Airway epithelial cell (primary cell): ENCODE results near the gene NELFE. TPM values are rescaled to one million over a fixed set of nuclear protein-coding genes. Genes with fewer than 3 reads are reported as not detected.

Experiments
- total RNA-seq: library from RNA; depleted of rRNA; stranded (reverse); fragments of >200 nt; gene quantifications from 2 replicates; pipeline ENCODE4 v1.2.3, GENCODE V29; 2015

Gene NELFE
- 77.9 and 106 TPM in 2 replicates for total RNA-seq

DNA sequence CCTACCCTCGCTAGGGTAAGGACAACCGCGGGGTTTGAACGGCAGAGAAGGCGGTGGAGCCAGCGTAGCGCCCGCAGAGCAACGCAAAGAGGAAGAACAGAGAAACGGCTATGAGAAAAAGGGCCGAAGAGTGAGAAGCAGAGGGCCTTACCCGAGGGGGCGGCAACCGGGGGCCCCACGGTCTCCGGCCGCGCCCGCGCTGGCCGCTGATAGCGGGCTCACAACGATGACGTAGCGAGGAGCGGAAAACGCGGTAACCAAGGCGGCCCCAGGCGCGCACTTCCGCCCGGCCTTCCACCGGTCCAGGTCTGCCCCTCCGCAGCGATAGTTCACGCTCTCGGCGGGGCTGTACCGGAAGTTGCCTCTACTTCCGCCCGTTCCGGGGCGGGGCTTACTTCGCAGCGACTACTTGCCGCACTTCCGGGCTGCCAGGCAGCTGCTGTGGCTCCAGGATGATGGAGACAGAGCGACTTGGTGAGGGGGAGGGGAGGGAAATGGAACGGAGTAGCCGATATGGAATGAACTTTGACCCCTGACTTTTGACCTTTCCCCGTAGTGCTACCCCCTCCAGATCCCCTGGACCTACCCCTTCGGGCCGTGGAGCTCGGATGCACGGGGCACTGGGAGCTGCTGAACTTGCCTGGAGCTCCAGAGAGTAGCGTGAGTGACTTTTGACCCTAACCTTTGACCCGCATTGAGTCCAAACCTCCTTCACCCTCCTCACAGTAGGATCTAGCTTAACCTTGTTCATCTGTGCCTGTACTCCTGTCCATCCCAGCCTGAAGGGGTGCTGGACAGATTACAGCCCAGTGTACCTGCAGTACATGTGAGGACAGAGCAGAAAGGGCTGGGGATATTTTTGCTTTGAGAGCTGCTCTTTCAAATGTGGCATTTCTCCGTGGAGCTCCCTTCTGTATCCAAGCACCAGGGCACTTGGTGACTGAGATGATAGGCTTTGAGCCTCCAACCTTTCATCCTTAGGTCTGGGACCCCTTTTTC, at the start of gene NELFE, which contains the start of gene SKIC2:
Gene NELFE (minus strand): TSS at position 231 of the 999 bp plus-strand sequence. CDS start 525 bp downstream, outside the sequence.
Gene SKIC2 (plus strand): TSS at position 435 of the 999 bp plus-strand sequence. CDS start 18 bp downstream, at position 453.

GRCh38 chr6:31981744-31982143, 23.0 kb upstream of the NELFE start, which contains the start of gene C4A:
Gene C4A, plus strand, starts transcription at chr6:31982057. Its CDS starts 51 bp downstream, at chr6:31982108.

DNA sequence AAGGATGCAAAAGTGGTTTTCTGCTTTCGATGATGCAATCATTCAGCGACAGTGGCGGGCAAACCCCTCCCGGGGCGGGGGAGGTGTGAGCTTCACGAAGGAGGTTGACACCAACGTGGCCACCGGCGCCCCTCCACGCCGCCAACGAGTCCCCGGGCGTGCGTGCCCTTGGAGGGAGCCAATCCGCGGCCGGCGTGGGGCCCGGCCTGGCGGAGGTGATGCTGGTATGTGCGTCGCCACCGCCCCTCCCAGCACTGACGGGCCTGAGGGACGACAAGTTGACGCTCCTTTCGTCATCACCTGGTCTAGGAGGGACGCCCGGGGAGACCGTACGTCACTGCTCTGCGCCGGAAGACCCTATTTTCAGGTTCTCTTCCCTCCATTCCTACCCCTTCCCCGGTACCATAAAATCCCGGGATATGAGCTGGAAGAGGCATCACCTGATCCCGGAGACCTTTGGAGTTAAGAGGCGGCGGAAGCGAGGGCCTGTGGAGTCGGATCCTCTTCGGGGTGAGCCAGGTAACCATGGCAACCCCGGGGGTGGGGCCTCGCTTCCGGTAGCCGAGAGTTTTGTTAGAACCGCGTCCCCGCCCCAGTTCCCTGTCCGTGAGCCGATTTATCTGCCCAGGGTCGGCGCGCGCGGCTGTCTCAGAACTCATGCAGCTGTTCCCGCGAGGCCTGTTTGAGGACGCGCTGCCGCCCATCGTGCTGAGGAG, 13.4 kb upstream of the NELFE start, which contains the start of gene DXO:
Gene DXO (minus strand): TSS at position 146 of the 716 bp plus-strand sequence. CDS start 463 bp downstream, outside the sequence.

GRCh38 chr6:31945507-31946369, 13.0 kb downstream of the NELFE start, which contains the start of gene CFB:
Gene CFB, plus strand, starts transcription at chr6:31946095. Its CDS starts 127 bp downstream, at chr6:31946222.

DNA sequence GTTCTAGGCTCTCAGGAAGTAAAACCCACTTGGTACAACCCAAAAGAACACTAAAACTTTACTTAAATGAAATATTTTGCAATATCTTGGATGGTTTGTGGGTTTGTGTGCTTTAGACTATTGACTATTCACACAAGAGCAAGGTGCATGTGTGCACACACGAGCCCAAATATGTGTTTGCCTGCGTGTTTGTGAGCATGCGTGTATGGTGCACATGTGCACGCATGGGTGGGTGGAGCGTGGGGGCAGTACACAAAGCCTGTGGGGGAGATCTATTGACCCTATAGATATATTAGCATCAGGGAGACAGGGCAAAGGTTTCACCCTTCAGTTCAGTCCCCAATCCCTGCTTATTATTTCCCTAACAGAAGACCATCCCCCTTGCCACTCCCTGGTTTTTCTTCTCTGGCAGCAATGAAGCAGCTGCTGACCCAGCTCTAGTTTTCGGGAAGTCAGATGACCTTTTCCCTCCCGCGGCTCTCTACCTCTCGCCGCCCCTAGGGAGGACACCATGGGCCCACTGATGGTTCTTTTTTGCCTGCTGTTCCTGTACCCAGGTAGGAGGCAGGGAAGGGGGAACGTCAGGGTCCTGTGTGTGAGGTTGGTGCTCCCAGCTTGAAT, 31.4 kb downstream of the NELFE start, which contains the start of gene C2:
Gene C2 (plus strand): TSS at position 476 of the 621 bp plus-strand sequence. CDS start 36 bp downstream, at position 512.

Other genes starting within 250 kb of the NELFE start
- gene LY6G6D, start 243.6 kb downstream of the NELFE start, total RNA-seq = not detected in 2 replicates
- gene LY6G6C, start 237.2 kb downstream of the NELFE start, total RNA-seq = 1.5 and 3.7 TPM in 2 replicates
- 0.49 TPM in 1 of 2 replicates, not detected in the other for gene MPIG6B, start 235.6 kb downstream of the NELFE start, total RNA-seq
- gene DDAH2, start 229.7 kb downstream of the NELFE start, total RNA-seq = 28.1 and 43.2 TPM in 2 replicates
- gene CLIC1, start 222.4 kb downstream of the NELFE start, total RNA-seq = 445 and 657 TPM in 2 replicates
- 10.5 and 12.6 TPM in 2 replicates for gene MSH5, start 219.0 kb downstream of the NELFE start, total RNA-seq
- 0.63 and 2.0 TPM in 2 replicates for gene SAPCD1, start 196.3 kb downstream of the NELFE start, total RNA-seq
- 1.6 and 2.8 TPM in 2 replicates for gene VWA7, start 181.6 kb downstream of the NELFE start, total RNA-seq
- gene VARS1, start 163.2 kb downstream of the NELFE start, total RNA-seq = 109 and 115 TPM in 2 replicates
- 73.8 and 83.4 TPM in 2 replicates for gene LSM2, start 152.0 kb downstream of the NELFE start, total RNA-seq
- 0.14 and 0.21 TPM in 2 replicates for gene HSPA1L, start 143.7 kb downstream of the NELFE start, total RNA-seq
- gene HSPA1A, start 143.4 kb downstream of the NELFE start, total RNA-seq = 85.4 and 93.2 TPM in 2 replicates
- gene HSPA1B, start 131.2 kb downstream of the NELFE start, total RNA-seq = 172 and 180 TPM in 2 replicates
- gene NEU1, start 96.2 kb downstream of the NELFE start, total RNA-seq = 34.1 and 39.3 TPM in 2 replicates
- gene SLC44A4, start 80.0 kb downstream of the NELFE start, total RNA-seq = 4.2 and 7.5 TPM in 2 replicates
- 29.7 and 35.3 TPM in 2 replicates for gene EHMT2, start 61.3 kb downstream of the NELFE start, total RNA-seq
- gene ZBTB12, start 56.9 kb downstream of the NELFE start, total RNA-seq = 0.46 and 0.99 TPM in 2 replicates
- 0.21 TPM in 1 of 2 replicates, not detected in the other for gene C2, start 31.3 kb downstream of the NELFE start, total RNA-seq
- gene CFB, start 12.9 kb downstream of the NELFE start, total RNA-seq = 3.1 and 3.9 TPM in 2 replicates
- gene SKIC2, start 204 bp upstream of the NELFE start, total RNA-seq = 42.3 and 66.5 TPM in 2 replicates
- gene DXO, start 13.2 kb upstream of the NELFE start, total RNA-seq = 16.1 and 17.8 TPM in 2 replicates
- 0.05 and 1.1 TPM in 2 replicates for gene C4A, start 23.1 kb upstream of the NELFE start, total RNA-seq
- gene C4B, start 55.8 kb upstream of the NELFE start, total RNA-seq = 0.09 and 1.1 TPM in 2 replicates
- 0.28 TPM in 1 of 2 replicates, not detected in the other for gene CYP21A2, start 79.4 kb upstream of the NELFE start, total RNA-seq
- gene TNXB, start 150.4 kb upstream of the NELFE start, total RNA-seq = under 0.01 and 0.05 TPM in 2 replicates
- gene ATF6B, start 169.3 kb upstream of the NELFE start, total RNA-seq = 20.4 and 29.6 TPM in 2 replicates
- 5.4 and 9.8 TPM in 2 replicates for gene FKBPL, start 171.3 kb upstream of the NELFE start, total RNA-seq
- gene PRRT1, start 193.0 kb upstream of the NELFE start, total RNA-seq = 0.42 TPM in 1 of 2 replicates, not detected in the other
- gene PPT2, start 195.2 kb upstream of the NELFE start, total RNA-seq = 22.6 and 27.9 TPM in 2 replicates
- 3.0 and 6.0 TPM in 2 replicates for gene EGFL8, start 205.6 kb upstream of the NELFE start, total RNA-seq
- 45.0 and 51.9 TPM in 2 replicates for gene AGPAT1, start 217.1 kb upstream of the NELFE start, total RNA-seq
- 40.7 and 42.6 TPM in 2 replicates for gene RNF5, start 219.4 kb upstream of the NELFE start, total RNA-seq
- gene AGER, start 225.3 kb upstream of the NELFE start, total RNA-seq = 1.2 and 2.0 TPM in 2 replicates
- gene PBX2, start 231.2 kb upstream of the NELFE start, total RNA-seq = 36.3 and 48.5 TPM in 2 replicates
- 6.3 and 7.2 TPM in 2 replicates for gene GPSM3, start 233.7 kb upstream of the NELFE start, total RNA-seq